K562 (cell line): ENCODE measurements around the gene SMC6. TPM values are rescaled to one million over a fixed set of nuclear protein-coding genes. Genes with fewer than 3 reads are reported as not detected.
A peak's percentile ranks its signal among the peaks of the same experiment; 100 is the strongest.

Source experiments
- ATAC-seq: fragments of 200-7000 bp; cut with Tn5 transposase; 3 replicates; pipeline ENCODE4 v1.9.1; 2020; ENCODE audit warnings: moderate library complexity
- BruUV-seq: library from RNA; stranded (reverse); fragments of 400-500 nt; replicated peaks from 2 replicates; lab custom pipeline; 2021; lab: Mats Ljungman, UMichigan
- CTCF ChIA-PET: fragments of 300-600 bp; formaldehyde crosslinking; extraction: SDS; loops from one replicate; lab custom pipeline; 2021; ENCODE audit warnings: low intra/inter-chr PET ratio; lab: Yijun Ruan, JAX
- POLR2A ChIA-PET: fragments of 300-600, 350-650 bp; sonication (Branson Sonifier 250); formaldehyde crosslinking; extraction: SDS; loops from one replicate; lab custom pipeline; 2021; ENCODE audit warnings: antibody characterized with exemption, inconsistent platforms; lab: Yijun Ruan, JAX
- DNase-seq, 4 experiments: peaks; one replicate each; pipeline versions ENCODE4 v3.0.0 to v3.0.0-alpha.2; 2011 to 2018; ENCODE audit warnings: low spot score in 3 of 4, mixed read lengths in 3 of 4; ENCODE audit errors: extremely low read depth in 1 of 4
- FAIRE-seq: peaks from 2 replicates; lab custom pipeline; 2011; peaks lifted over from hg19 to GRCh38; lab: Jason Lieb, UNC
- H2AFZ ChIP-seq: 2 replicates; pipeline ENCODE4 v1.6.0; 2011; ENCODE audit warnings: low read depth, low read length, control low read depth, inconsistent platforms
- H3K27ac ChIP-seq: fragments of 200-600 bp; 3 replicates; pipeline ENCODE4 v1.8.0; 2011; ENCODE audit warnings: low read depth, mild to moderate bottlenecking, control low read depth, inconsistent platforms, low read length, moderate library complexity, mixed read lengths; ENCODE audit errors: extremely low read depth
- H3K27me3 ChIP-seq, 2 experiments: fragments of 300-600 bp in 1 of 2; 2 replicates in 1 of 2; 3 replicates in 1 of 2; pipeline versions ENCODE4 v1.6.0 to v1.8.0; 2011; ENCODE audit warnings: inconsistent platforms in 2 of 2, low read length in 2 of 2, mild to moderate bottlenecking in 1 of 2, mixed read lengths in 1 of 2, moderate library complexity in 1 of 2; ENCODE audit not compliant: control insufficient read depth in 2 of 2, insufficient read depth in 2 of 2
- H3K36me3 ChIP-seq: fragments of 300-600 bp; 3 replicates; pipeline ENCODE4 v1.8.0; 2011; ENCODE audit warnings: mild to moderate bottlenecking, low read length, inconsistent platforms; ENCODE audit not compliant: control insufficient read depth, insufficient read depth
- H3K4me1 ChIP-seq, 2 experiments: fragments of 200-600 bp in 1 of 2; replicated peaks in 1 of 2; 2 replicates in 1 of 2; 3 replicates in 1 of 2; pipeline versions ENCODE4 v1.5.1 to v1.8.0; 2011; ENCODE audit warnings: inconsistent platforms in 2 of 2, low read length in 2 of 2, mild to moderate bottlenecking in 1 of 2, mixed read lengths in 1 of 2, moderate library complexity in 1 of 2; ENCODE audit not compliant: control insufficient read depth in 2 of 2, insufficient read depth in 2 of 2
- H3K4me2 ChIP-seq: 2 replicates; pipeline ENCODE4 v1.6.1; 2011; ENCODE audit warnings: low read length, control low read depth, inconsistent platforms, mixed read lengths; ENCODE audit not compliant: insufficient read depth
- H3K4me3 ChIP-seq: fragments of 200-600 bp; sonication (generic), shearing (Covaris generic); 2 replicates; pipeline ENCODE4 v1.5.1; 2016; ENCODE audit warnings: control low read depth, inconsistent platforms
- H3K79me2 ChIP-seq: fragments of 200-600 bp; 3 replicates; pipeline ENCODE4 v1.8.0; 2011; ENCODE audit warnings: low read length, inconsistent platforms; ENCODE audit not compliant: control insufficient read depth, insufficient read depth
- H3K9ac ChIP-seq, 2 experiments: 2 replicates each; pipeline versions ENCODE4 v1.6.0 to v1.6.1; 2011; ENCODE audit warnings: low read depth in 2 of 2, low read length in 2 of 2, control low read depth in 1 of 2, inconsistent platforms in 1 of 2, mild to moderate bottlenecking in 1 of 2, mixed read lengths in 1 of 2; ENCODE audit not compliant: insufficient read depth in 1 of 2
- H3K9me1 ChIP-seq: one replicate; pipeline ENCODE4 v1.6.0; 2011; ENCODE audit warnings: inconsistent platforms, mild to moderate bottlenecking, low read length, moderate library complexity; ENCODE audit not compliant: control insufficient read depth, insufficient read depth
- H3K9me3 ChIP-seq: replicated peaks from 2 replicates; pipeline ENCODE4 v1.5.1; 2011; ENCODE audit warnings: low read depth, low read length, inconsistent platforms; ENCODE audit not compliant: control insufficient read depth, insufficient read depth
- H4K20me1 ChIP-seq: replicated peaks from 2 replicates; pipeline ENCODE4 v1.6.1; 2011; ENCODE audit warnings: low read length, inconsistent platforms, mixed read lengths; ENCODE audit not compliant: control insufficient read depth, insufficient read depth
- ARID1B ChIP-seq: fragments of 450-650 bp; IDR thresholded peaks from 2 replicates; pipeline ENCODE4 v1.6.1; 2016; ENCODE audit warnings: antibody characterized with exemption, mild to moderate bottlenecking, inconsistent platforms
- CBFA2T2 ChIP-seq: fragments of 450-650 bp; conservative IDR thresholded peaks from 2 replicates; pipeline ENCODE4 v1.6.1; 2017; ENCODE audit warnings: mild to moderate bottlenecking
- DPF2 ChIP-seq: fragments of 450-650 bp; IDR thresholded peaks from 2 replicates; pipeline ENCODE4 v1.6.1; 2016
- JUND ChIP-seq, 2 experiments: IDR thresholded peaks; 2 replicates in 1 of 2; 3 replicates in 1 of 2; pipeline ENCODE4 v1.6.1; 2011; ENCODE audit warnings: borderline replicate concordance in 2 of 2, low read depth in 2 of 2, low read length in 2 of 2, improper control_type of control experiment in 1 of 2, missing biosample characterization in 1 of 2, missing genetic modification characterization in 1 of 2, missing genetic modification reagents in 1 of 2
- KDM1A ChIP-seq, 2 experiments: fragments of 450-650 bp; IDR thresholded peaks; 2 replicates each; pipeline ENCODE4 v1.6.1; 2016; ENCODE audit warnings: mild to moderate bottlenecking in 2 of 2
- LEF1 ChIP-seq: fragments of 450-650 bp; IDR thresholded peaks from 2 replicates; pipeline ENCODE4 v1.6.1; 2016; ENCODE audit warnings: mild to moderate bottlenecking
- MEIS2 ChIP-seq: fragments of 450-650 bp; IDR thresholded peaks from 2 replicates; pipeline ENCODE4 v1.6.1; 2014; ENCODE audit warnings: mild to moderate bottlenecking; ENCODE audit not compliant: partially characterized antibody
- NEUROD1 ChIP-seq: fragments of 150-350 bp; IDR thresholded peaks from 2 replicates; pipeline ENCODE4 v1.6.1; 2014; ENCODE audit warnings: borderline replicate concordance, low read length, low read depth; ENCODE audit not compliant: partially characterized antibody
- PKNOX1 ChIP-seq: fragments of 450-650 bp; IDR thresholded peaks from 2 replicates; pipeline ENCODE4 v1.6.1; 2016
- RBFOX2 ChIP-seq: fragments of 200-400 bp; formaldehyde crosslinking; IDR thresholded peaks from 2 replicates; pipeline ENCODE4 v1.6.1; 2017; ENCODE audit warnings: low read depth, mild to moderate bottlenecking, low read length, moderate library complexity
- SIX5 ChIP-seq, 2 experiments: IDR thresholded peaks; 2 replicates each; pipeline ENCODE4 v1.6.1; 2011; ENCODE audit warnings: low read length in 2 of 2, borderline replicate concordance in 1 of 2, low read depth in 1 of 2, mild to moderate bottlenecking in 1 of 2, moderate library complexity in 1 of 2; ENCODE audit not compliant: insufficient read depth in 1 of 2
- TCF3 ChIP-seq: sonication (generic); formaldehyde crosslinking; IDR thresholded peaks from 2 replicates; pipeline ENCODE4 v1.4.0; 2020; ENCODE audit warnings: mild to moderate bottlenecking, missing genetic modification reagents
- TCF7 ChIP-seq: sonication (generic); IDR thresholded peaks from 2 replicates; pipeline ENCODE4 v1.6.1; 2016; ENCODE audit warnings: antibody characterized with exemption, borderline replicate concordance
- TCF7L2 ChIP-seq: fragments of 150-350 bp; IDR thresholded peaks from 2 replicates; pipeline ENCODE4 v1.6.1; 2016; ENCODE audit warnings: low read depth, mild to moderate bottlenecking, low read length, moderate library complexity
- TEAD4 ChIP-seq, 2 experiments: sonication (generic) in 1 of 2; formaldehyde crosslinking in 1 of 2; IDR thresholded peaks; 2 replicates each; pipeline versions ENCODE4 v1.6.1 to v1.8.0; 2012 to 2022; ENCODE audit warnings: borderline replicate concordance in 1 of 2, inconsistent platforms in 1 of 2, low read length in 1 of 2, mild to moderate bottlenecking in 1 of 2, missing genetic modification reagents in 1 of 2
- THAP12 ChIP-seq: fragments of 250-450 bp; sonication (Bioruptor Pico); IDR thresholded peaks from 2 replicates; pipeline ENCODE4 v1.9.0; 2021; ENCODE audit warnings: mild to moderate bottlenecking, inconsistent platforms
- U2AF1 ChIP-seq: fragments of 200-400 bp; formaldehyde crosslinking; optimal IDR thresholded peaks from 2 replicates; pipeline ENCODE3; 2017; ENCODE audit warnings: mild to moderate bottlenecking, low read depth, low read length, moderate library complexity
- ZBTB7A ChIP-seq: IDR thresholded peaks from 2 replicates; pipeline ENCODE4 v1.6.1; 2011; ENCODE audit warnings: low read depth, mild to moderate bottlenecking, low read length, moderate library complexity, borderline replicate concordance; ENCODE audit not compliant: control insufficient read depth
- ZNF785 ChIP-seq: fragments of 250-450 bp; sonication (Bioruptor Pico); IDR thresholded peaks from 2 replicates; pipeline ENCODE4 v1.4.0; 2020; ENCODE audit warnings: mild to moderate bottlenecking
- WGBS: fragments of 100-300 bp; shearing (Covaris generic); methylation state at CpG from one replicate; pipeline ENCODE4 v1.1.6; 2016; ENCODE audit warnings: low coverage, mixed read lengths; ENCODE audit not compliant: insufficient coverage; ENCODE audit errors: missing lambda C conversion rate; 5-methylcytosine and 5-hydroxymethylcytosine counted together
- in situ Hi-C: fragments of 300-500 bp; cut with MboI; formaldehyde crosslinking; loops from 4 replicates; pipeline ENCODE4 v1.15.0; 2018; ENCODE audit warnings: inconsistent platforms, mixed read lengths
- intact Hi-C: fragments of 100-400 bp; cut with micrococcal nuclease; formaldehyde crosslinking; loops from 2 replicates; pipeline ENCODE4 v1.14.2; 2022
- polyA plus RNA-seq, 8 experiments: library from polyadenylated mRNA; depleted of rRNA in 4 of 8; stranded (reverse) in 5 of 8; unstranded in 3 of 8; fragments of >200 nt; fragmentation: Nextera tagmentation in 2 of 8; fragmentation: Illumina TruSeq in 1 of 8; extraction: Ambion mirVana in 2 of 8; extraction: Trizol in 1 of 8; gene quantifications; 2 replicates each; pipeline versions ENCODE4 v1.2.1 to v1.2.3, GENCODE V29; 2011 to 2014; ENCODE audit warnings: inconsistent platforms in 1 of 8, missing spikeins in 1 of 8
- total RNA-seq, 7 experiments: library from RNA; depleted of rRNA in 6 of 7; stranded (reverse); fragments of >200 nt in 6 of 7; fragmentation: Illumina TruSeq in 2 of 7; extraction: Trizol in 2 of 7; gene quantifications; 2 replicates each; pipeline versions ENCODE4 v1.2.1 to v1.2.3, GENCODE V29; 2011 to 2021; ENCODE audit warnings: low replicate concordance in 1 of 7

The SMC6 gene
- total and polyA plus RNA-seq, 9 of the 15 experiments (the other 6 are each of a cell fraction or from before 2014, with no cell fraction given) = 14.2 to 75.9 (median 47.7) TPM

GRCh38 chr2:17626986-17627385 lies 126.6 kb downstream of the SMC6 start:
- Histone ChIP-seq H4K20me1 (no peaks in the 10 kb centered on the region; the same call in 1 of the 2 replicates), H3K4me1 (peaks cover 3 to 7% of the 10 kb centered on the region in 2 experiments; a peak in 4 of 5 replicates), H3K9me3 (no peaks in the 10 kb centered on the region), H3K27ac (no peak overlapping the region), H3K4me2 (no peak overlapping the region), H3K4me3 (no peak overlapping the region), H2AFZ (no peak overlapping the region), H3K9me1 (no peaks in the 10 kb centered on the region), H3K27me3 (no peaks in the 10 kb centered on the region), H3K79me2 (no peaks in the 10 kb centered on the region), H3K9ac (no peak overlapping the region), H3K36me3 (no peaks in the 10 kb centered on the region)
- in situ Hi-C loops = no loop called here
- intact Hi-C loops = no loop called here
- POLR2A ChIA-PET = no interaction called here
- no TSS peak for BruUV-seq
- ATAC-seq (peak; percentile 88), DNase-seq (peak in 2 of 4 experiments; percentile 55 to 69), FAIRE-seq (peak; percentile 91)
- CTCF ChIA-PET = no interaction called here
- 0% methylated on average over 3 of the region's 3 CpGs for WGBS
- TF ChIP-seq LEF1 (0 out of 2 replicates have a peak, but pooled peaks have one; percentile 35), TCF3 (CRISPR knock-in tag) (peak; percentile 62; the same call in 1 of the 2 replicates), MEIS2 (peak; percentile 65), TEAD4 (IDR thresholded peaks at IDR 0.05; ENCODE audit: low read length) (peak; percentile 73), TEAD4 (CRISPR knock-in tag; IDR thresholded peaks at IDR 0.05; ENCODE audit: borderline replicate concordance) (no peak), KDM1A (IDR thresholded peaks at IDR 0.05) (peak; percentile 82), ZNF785 (CRISPR knock-in tag) (no peak), ZBTB7A (no peak), TCF7 (peak; percentile 79; the same call in 1 of the 2 replicates), PKNOX1 (peak; percentile 26; the same call in 1 of the 2 replicates), NEUROD1 (no peak), SIX5 (IDR thresholded peaks at IDR 0.05; ENCODE audit: borderline replicate concordance in 1 of 2, insufficient read depth in 1 of 2, low read depth in 1 of 2, low read length in 2 of 2) (no peak), TCF7L2 (no peak), U2AF1 (no peak), CBFA2T2 (peak; percentile 50; the same call in 1 of the 2 replicates), RBFOX2 (no peak), ARID1B (peak; percentile 58), JUND (IDR thresholded peaks at IDR 0.05; ENCODE audit: borderline replicate concordance, low read depth, low read length) (peak; percentile 20; the same call in 1 of the 2 replicates), JUND (tag; IDR thresholded peaks at IDR 0.05; ENCODE audit: borderline replicate concordance, low read depth, low read length) (no peak), DPF2 (peak; percentile 35; the same call in 1 of the 2 replicates), THAP12 (CRISPR knock-in tag) (no peak)
